ENCODE measurements around the gene DIS3L2. TPM values are rescaled to one million over a fixed set of nuclear protein-coding genes. Genes with fewer than 3 reads are reported as not detected.

Gene DIS3L2
- total RNA-seq, 4 donors from 2014 or later, result 10.3 to 63.9 (median 29.7) TPM

- no peak for DNase-seq
- Histone ChIP-seq H3K4me1 (no peaks in the 10 kb centered on the region), H3K4me3 (no peak overlapping the region), H3K27me3 (no peaks in the 10 kb centered on the region), H3K9me3 (no peaks in the 10 kb centered on the region), H3K27ac (no peak overlapping the region), H3K36me3 (no peaks in the 10 kb centered on the region)
- intact Hi-C loops (cut with DNase I; ENCODE audit: low total_unique reads), result no loop called here
- TF ChIP-seq, protein P1, sequence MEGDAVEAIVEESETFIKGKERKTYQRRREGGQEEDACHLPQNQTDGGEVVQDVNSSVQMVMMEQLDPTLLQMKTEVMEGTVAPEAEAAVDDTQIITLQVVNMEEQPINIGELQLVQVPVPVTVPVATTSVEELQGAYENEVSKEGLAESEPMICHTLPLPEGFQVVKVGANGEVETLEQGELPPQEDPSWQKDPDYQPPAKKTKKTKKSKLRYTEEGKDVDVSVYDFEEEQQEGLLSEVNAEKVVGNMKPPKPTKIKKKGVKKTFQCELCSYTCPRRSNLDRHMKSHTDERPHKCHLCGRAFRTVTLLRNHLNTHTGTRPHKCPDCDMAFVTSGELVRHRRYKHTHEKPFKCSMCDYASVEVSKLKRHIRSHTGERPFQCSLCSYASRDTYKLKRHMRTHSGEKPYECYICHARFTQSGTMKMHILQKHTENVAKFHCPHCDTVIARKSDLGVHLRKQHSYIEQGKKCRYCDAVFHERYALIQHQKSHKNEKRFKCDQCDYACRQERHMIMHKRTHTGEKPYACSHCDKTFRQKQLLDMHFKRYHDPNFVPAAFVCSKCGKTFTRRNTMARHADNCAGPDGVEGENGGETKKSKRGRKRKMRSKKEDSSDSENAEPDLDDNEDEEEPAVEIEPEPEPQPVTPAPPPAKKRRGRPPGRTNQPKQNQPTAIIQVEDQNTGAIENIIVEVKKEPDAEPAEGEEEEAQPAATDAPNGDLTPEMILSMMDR (IDR thresholded peaks at IDR 0.05), result no peak
- TF ChIP-seq POLR2A (IDR thresholded peaks at IDR 0.05), result no peak
These were observed 170.7 kb downstream of the DIS3L2 start for GRCh38 chr2:232132181-232132580.

DNA sequence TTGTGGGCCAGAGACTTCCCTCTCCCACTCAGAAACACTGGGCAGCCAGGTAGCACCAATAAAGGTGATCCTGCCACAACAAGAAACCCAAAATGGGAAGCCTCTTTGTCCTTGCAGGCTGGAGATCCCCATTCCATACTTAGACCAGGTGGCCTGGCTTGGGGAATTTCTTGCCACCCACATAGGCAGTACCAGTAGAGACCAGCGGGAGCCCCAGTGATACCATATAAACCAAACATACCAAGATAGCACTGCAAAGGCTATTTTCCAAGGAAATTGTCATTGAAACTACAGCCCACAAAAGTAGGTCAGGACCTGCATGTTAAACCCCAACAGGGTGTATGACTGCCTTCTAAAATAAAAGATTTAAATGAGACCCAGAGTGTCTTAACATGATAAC lies 171.6 kb downstream of the DIS3L2 start:
- Histone ChIP-seq H3K27ac (no peak overlapping the region), H3K36me3 (no peaks in the 10 kb centered on the region), H3K27me3 (no peaks in the 10 kb centered on the region), H3K4me1 (no peaks in the 10 kb centered on the region), H3K4me3 (no peak overlapping the region), H3K9me3 (no peaks in the 10 kb centered on the region)
- TF ChIP-seq, protein P1 (IDR thresholded peaks at IDR 0.05), result no peak
- no peak for TF ChIP-seq POLR2A (IDR thresholded peaks at IDR 0.05)
- intact Hi-C loops (cut with DNase I; ENCODE audit: low total_unique reads), result no loop called here
- no peak for DNase-seq

- H3K4me1 ChIP-seq, result no peaks in the 10 kb centered on the region
- no peak overlapping the region for H3K27ac ChIP-seq
- intact Hi-C loops (cut with DNase I; ENCODE audit: low total_unique reads), result no loop called here
These were observed 173.4 kb downstream of the DIS3L2 start for GRCh38 chr2:232134939-232135338.

DNA sequence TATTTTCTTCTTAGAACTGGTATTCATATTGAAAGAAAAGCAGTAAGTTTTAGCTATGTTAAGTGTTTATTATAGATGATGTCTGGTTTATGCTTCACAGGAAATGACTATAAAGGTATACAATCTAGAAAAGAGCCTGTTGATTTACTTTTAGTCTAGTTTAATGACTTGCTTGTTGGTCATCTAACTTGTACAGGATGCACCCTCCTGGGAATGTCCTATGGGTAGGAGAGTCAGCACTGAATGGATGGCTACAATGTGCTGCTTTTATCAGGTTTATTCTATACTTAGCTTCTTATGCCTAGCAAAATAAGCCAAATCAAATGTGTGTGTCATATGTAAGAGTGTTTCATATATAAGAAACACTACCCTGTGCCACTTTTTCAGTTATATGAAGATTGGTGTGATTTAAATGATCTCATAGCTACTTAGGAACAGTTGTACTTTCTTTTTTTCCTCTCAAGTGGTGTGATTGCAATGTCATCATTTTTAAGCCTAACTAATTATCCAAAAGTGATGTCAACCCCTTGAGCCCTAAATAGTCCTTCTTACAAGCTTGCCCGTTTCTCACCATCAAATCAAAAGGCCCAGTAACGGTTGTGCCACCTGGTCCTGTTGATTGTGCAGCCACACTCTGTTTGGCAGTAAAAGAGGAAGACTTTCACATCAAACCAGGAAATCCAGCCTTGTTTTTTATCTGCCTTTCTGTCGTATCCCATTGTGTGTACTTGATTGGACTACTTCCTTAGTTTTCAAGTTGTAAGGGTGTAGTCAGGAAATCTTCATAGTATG lies 176.0 kb downstream of the DIS3L2 start:
- H3K4me1 ChIP-seq, result no peaks in the 10 kb centered on the region
- no peak overlapping the region for H3K4me3 ChIP-seq
- TF ChIP-seq, protein P1 (IDR thresholded peaks at IDR 0.05), result no peak
- no peak for TF ChIP-seq POLR2A (IDR thresholded peaks at IDR 0.05)
- intact Hi-C loops (cut with DNase I; ENCODE audit: low total_unique reads), result no loop called here
- no peaks in the 10 kb centered on the region for H3K36me3 ChIP-seq
- H3K27me3 ChIP-seq, result no peaks in the 10 kb centered on the region
- DNase-seq, result no peak
- no peaks in the 10 kb centered on the region for H3K9me3 ChIP-seq
- H3K27ac ChIP-seq, result no peak overlapping the region

More at GRCh38 chr2:232134939-232135338, 173.4 kb downstream of the DIS3L2 start:
- no peaks in the 10 kb centered on the region for H3K9me3 ChIP-seq
- no peaks in the 10 kb centered on the region for H3K36me3 ChIP-seq
- H3K27me3 ChIP-seq, result no peaks in the 10 kb centered on the region
- no peak for DNase-seq
- H3K4me3 ChIP-seq, result no peak overlapping the region
- TF ChIP-seq, protein P1 (IDR thresholded peaks at IDR 0.05), result no peak
- TF ChIP-seq POLR2A (IDR thresholded peaks at IDR 0.05), result no peak

- intact Hi-C loops (cut with DNase I; ENCODE audit: low total_unique reads), result no loop called here
- Histone ChIP-seq H3K27me3 (no peaks in the 10 kb centered on the region), H3K4me1 (no peaks in the 10 kb centered on the region), H3K27ac (no peak overlapping the region), H3K4me3 (no peak overlapping the region), H3K9me3 (no peaks in the 10 kb centered on the region), H3K36me3 (no peaks in the 10 kb centered on the region)
- TF ChIP-seq POLR2A (IDR thresholded peaks at IDR 0.05), result no peak
- TF ChIP-seq, protein P1 (IDR thresholded peaks at IDR 0.05), result no peak
- no peak for DNase-seq
These were observed 176.9 kb downstream of the DIS3L2 start for GRCh38 chr2:232138441-232138840.

Measured in uterus (tissue), 4 donors.